CD4-positive, alpha-beta T cell (primary cell): ENCODE results near the gene EPHA4. TPM values are rescaled to one million over a fixed set of nuclear protein-coding genes. Genes with fewer than 3 reads are reported as not detected.

Experiments used
- ATAC-seq: fragments of 200-7000 bp; cut with Tn5 transposase; one replicate; pipeline ENCODE4 v1.10.0; 2022; ENCODE audit warnings: mild to moderate bottlenecking; ENCODE audit not compliant: poor library complexity
- CTCF ChIA-PET: fragments of 350-600 bp; sonication (Branson Sonifier 250); formaldehyde crosslinking; loops from one replicate; lab custom pipeline; 2021; ENCODE audit warnings: antibody characterized with exemption, inconsistent platforms; lab: Charles Lee
- POLR2A ChIA-PET: fragments of 350-600 bp; sonication (Branson Sonifier 250); formaldehyde crosslinking; loops from one replicate; lab custom pipeline; 2021; ENCODE audit warnings: antibody characterized with exemption, inconsistent platforms; lab: Charles Lee
- DNase-seq, 14 experiments: peaks; one replicate each; pipeline ENCODE4 v3.0.0-alpha.2; 2013 to 2020; ENCODE audit warnings: mixed read lengths in 2 of 14
- H3K27ac ChIP-seq, 2 donors: one replicate each; pipeline versions ENCODE4 v1.5.1 to v1.7.0; 2013; ENCODE audit warnings: low read length in 2 of 2, low read depth in 1 of 2, mild to moderate bottlenecking in 1 of 2
- H3K27me3 ChIP-seq, 2 experiments: 1 replicate in 1 of 2; 2 replicates in 1 of 2; pipeline versions ENCODE4 v1.6.1 to v1.7.0; 2013; ENCODE audit warnings: low read length in 2 of 2, control low read depth in 1 of 2, mild to moderate bottlenecking in 1 of 2, moderate library complexity in 1 of 2; ENCODE audit not compliant: insufficient read depth in 2 of 2, control insufficient read depth in 1 of 2
- H3K36me3 ChIP-seq: one replicate; pipeline ENCODE4 v1.6.1; 2013; ENCODE audit warnings: low read length, control low read depth; ENCODE audit not compliant: insufficient read depth
- H3K4me1 ChIP-seq: one replicate; pipeline ENCODE4 v1.6.1; 2013; ENCODE audit warnings: low read length, control low read depth; ENCODE audit not compliant: insufficient read depth
- H3K4me3 ChIP-seq: one replicate; pipeline ENCODE4 v1.5.1; 2013; ENCODE audit warnings: mild to moderate bottlenecking, low read length, moderate library complexity
- H3K9me3 ChIP-seq, 2 experiments: 1 replicate in 1 of 2; 2 replicates in 1 of 2; pipeline versions ENCODE4 v1.6.1 to v1.7.0; 2013; ENCODE audit warnings: low read length in 2 of 2, mild to moderate bottlenecking in 2 of 2, control low read depth in 1 of 2, moderate library complexity in 1 of 2; ENCODE audit not compliant: control insufficient read depth in 1 of 2, insufficient read depth in 1 of 2
- H3K27ac Mint-ChIP-seq: one replicate; pipeline ENCODE4 v1.8.0; 2020; ENCODE audit warnings: mixed read lengths
- H3K27me3 Mint-ChIP-seq: one replicate; pipeline ENCODE4 v1.8.0; 2021; ENCODE audit warnings: mixed read lengths
- H3K36me3 Mint-ChIP-seq: one replicate; pipeline ENCODE4 v1.8.0; 2021; ENCODE audit warnings: low read depth, mixed read lengths
- H3K4me1 Mint-ChIP-seq: one replicate; pipeline ENCODE4 v1.8.0; 2021; ENCODE audit warnings: low read depth, mixed read lengths
- H3K4me3 Mint-ChIP-seq: one replicate; pipeline ENCODE4 v1.8.0; 2020; ENCODE audit warnings: mild to moderate bottlenecking, mixed read lengths
- H3K9me3 Mint-ChIP-seq: one replicate; pipeline ENCODE4 v1.8.0; 2020; ENCODE audit warnings: mixed read lengths
- intact Hi-C, 2 experiments: fragments of 100-400 bp; cut with DNase I in 1 of 2; cut with micrococcal nuclease in 1 of 2; formaldehyde crosslinking; loops; one replicate each; pipeline versions ENCODE4 v1.15.1 to v1.9.0; 2023 to 2025; cut with DNase I, micrococcal nuclease
- total RNA-seq, 174 experiments: library from RNA in 2 of 174; stranded (reverse) in 2 of 174; gene quantifications; one replicate each; pipeline ENCODE4 v1.2.3 and lab custom pipeline; 2021 to 2026
- TF ChIP-seq, protein P1 (sequence below): fragments of 200-600 bp; IDR thresholded peaks from one replicate; pipeline ENCODE4 v1.8.0; 2022; ENCODE audit warnings: antibody characterized with exemption, mild to moderate bottlenecking

EPHA4 gene
- total RNA-seq, 2 experiments from 2014 or later, result 85.7 to 86.5 TPM

- Histone ChIP-seq H3K27me3 (no peaks in the 10 kb centered on the region), H3K36me3 (no peaks in the 10 kb centered on the region), H3K4me3 (no peak overlapping the region), H3K9me3 (no peaks in the 10 kb centered on the region), H3K4me1 (peaks cover 53% of the 10 kb centered on the region), H3K27ac (no peak overlapping the region)
- Mint-ChIP-seq H3K36me3 (peaks cover 16% of the 10 kb centered on the region), H3K4me3 (no peak overlapping the region), H3K4me1 (peaks cover 42% of the 10 kb centered on the region), H3K27ac (peak overlapping the region; percentile 31), H3K27me3 (no peaks in the 10 kb centered on the region), H3K9me3 (no peaks in the 10 kb centered on the region)
- TF ChIP-seq, protein P1, sequence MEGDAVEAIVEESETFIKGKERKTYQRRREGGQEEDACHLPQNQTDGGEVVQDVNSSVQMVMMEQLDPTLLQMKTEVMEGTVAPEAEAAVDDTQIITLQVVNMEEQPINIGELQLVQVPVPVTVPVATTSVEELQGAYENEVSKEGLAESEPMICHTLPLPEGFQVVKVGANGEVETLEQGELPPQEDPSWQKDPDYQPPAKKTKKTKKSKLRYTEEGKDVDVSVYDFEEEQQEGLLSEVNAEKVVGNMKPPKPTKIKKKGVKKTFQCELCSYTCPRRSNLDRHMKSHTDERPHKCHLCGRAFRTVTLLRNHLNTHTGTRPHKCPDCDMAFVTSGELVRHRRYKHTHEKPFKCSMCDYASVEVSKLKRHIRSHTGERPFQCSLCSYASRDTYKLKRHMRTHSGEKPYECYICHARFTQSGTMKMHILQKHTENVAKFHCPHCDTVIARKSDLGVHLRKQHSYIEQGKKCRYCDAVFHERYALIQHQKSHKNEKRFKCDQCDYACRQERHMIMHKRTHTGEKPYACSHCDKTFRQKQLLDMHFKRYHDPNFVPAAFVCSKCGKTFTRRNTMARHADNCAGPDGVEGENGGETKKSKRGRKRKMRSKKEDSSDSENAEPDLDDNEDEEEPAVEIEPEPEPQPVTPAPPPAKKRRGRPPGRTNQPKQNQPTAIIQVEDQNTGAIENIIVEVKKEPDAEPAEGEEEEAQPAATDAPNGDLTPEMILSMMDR, result no peak
- POLR2A ChIA-PET, result no interaction called here
- intact Hi-C loops, result no loop called here
- ATAC-seq (no peak), DNase-seq (no peak)
- CTCF ChIA-PET, result no interaction called here
These were observed 47.9 kb downstream of the EPHA4 start for GRCh38 chr2:221524158-221524557.

- Histone ChIP-seq H3K27me3 (no peaks in the 10 kb centered on the region), H3K36me3 (no peaks in the 10 kb centered on the region), H3K4me1 (peaks cover 54% of the 10 kb centered on the region), H3K9me3 (no peaks in the 10 kb centered on the region), H3K27ac (no peak overlapping the region), H3K4me3 (no peak overlapping the region)
- no peak overlapping the region for H3K4me3 Mint-ChIP-seq
- TF ChIP-seq, protein P1, result no peak
- no peak overlapping the region for H3K27ac Mint-ChIP-seq
- H3K9me3 Mint-ChIP-seq, result no peaks in the 10 kb centered on the region
- no peaks in the 10 kb centered on the region for H3K27me3 Mint-ChIP-seq
- H3K4me1 Mint-ChIP-seq, result peaks cover 18% of the 10 kb centered on the region
- ChIA-PET POLR2A (interaction anchor here (0.7 to 5.0 kb wide), 4 partner anchors 8 to 51 kb away, joined by 3 to 106 read pairs (median 6); partner anchors contain the start of gene EPHA4), CTCF (interaction anchor here (0.8 to 4.5 kb wide), 3 partner anchors 29 to 51 kb away, joined by 3 to 28 read pairs (median 3); partner anchors contain the start of gene EPHA4)
- peaks cover 16% of the 10 kb centered on the region for H3K36me3 Mint-ChIP-seq
- DNase-seq, result no peak
- intact Hi-C loops, result no loop called here
- ATAC-seq, result no peak
These were observed 50.8 kb downstream of the EPHA4 start for GRCh38 chr2:221521233-221521845.

GRCh38 chr2:221518935-221519625 is 53.0 kb downstream of the EPHA4 start:
- intact Hi-C loops, result loop anchor here in 1 of 2 experiments (1.0 to 10.0 kb wide), 5 partner anchors 11 to 832 kb away; partner anchors contain the start of gene EPHA4
- Mint-ChIP-seq H3K4me3 (no peak overlapping the region), H3K4me1 (peaks cover 4% of the 10 kb centered on the region), H3K27me3 (no peaks in the 10 kb centered on the region), H3K27ac (no peak overlapping the region), H3K9me3 (no peaks in the 10 kb centered on the region), H3K36me3 (peaks cover 11% of the 10 kb centered on the region)
- peaks cover 57% of the 10 kb centered on the region for H3K4me1 ChIP-seq
- TF ChIP-seq, protein P1, result no peak
- H3K9me3 ChIP-seq, result no peaks in the 10 kb centered on the region
- peak overlapping the region; percentile 87 to 92 for H3K27ac ChIP-seq
- CTCF ChIA-PET, result interaction anchor here (1.0 to 4.5 kb wide), 3 partner anchors 11 to 54 kb away, joined by 3 to 28 read pairs (median 6); partner anchors contain the start of gene EPHA4
- DNase-seq (peak in 2 of 14 experiments; percentile 35 to 36), ATAC-seq (no peak)
- H3K36me3 ChIP-seq, result no peaks in the 10 kb centered on the region
- H3K4me3 ChIP-seq, result peak overlapping the region; percentile 45
- no peaks in the 10 kb centered on the region for H3K27me3 ChIP-seq
- POLR2A ChIA-PET, result interaction anchor here (1.1 to 5.0 kb wide), 26 partner anchors 8 to 507 kb away, joined by 3 to 106 read pairs (median 6); partner anchors contain the start of gene EPHA4
